ENCODE data around the gene PBX4.

- TF ChIP-seq CTCF (IDR thresholded peaks at IDR 0.05) (no peak), POLR2A (IDR thresholded peaks at IDR 0.05) (no peak)
These were observed 35.2 kb upstream of the PBX4 start for GRCh38 chr19:19653597-19654147.

All from lower leg skin (tissue), 3 donors.